ENCODE data around the gene KCNJ5. TPM values are rescaled to one million over a fixed set of nuclear protein-coding genes. Genes with fewer than 3 reads are reported as not detected.

The KCNJ5 gene
- total RNA-seq, 1 donor from 2014 or later = 1.5 TPM

DNA sequence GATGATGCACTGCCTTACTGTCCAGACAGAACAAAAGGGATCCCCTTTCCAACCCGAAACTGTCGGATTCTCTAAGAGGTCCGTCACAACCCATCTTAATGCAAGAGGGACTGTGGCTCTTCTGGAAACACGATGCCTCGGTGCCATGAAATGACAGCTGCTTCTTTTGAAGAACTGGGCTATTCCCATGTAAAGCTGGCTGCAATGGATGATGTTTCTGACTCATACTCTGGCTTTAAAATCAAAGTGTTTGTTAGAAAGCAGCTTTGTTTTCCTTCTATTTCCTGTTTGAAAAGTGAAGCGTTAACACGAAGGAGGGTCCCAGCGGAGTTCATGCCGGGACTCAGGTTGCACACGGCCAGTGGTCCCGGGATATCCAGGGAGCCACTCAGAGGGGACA is 48.4 kb downstream of the KCNJ5 start:
- H3K4me3 ChIP-seq = no peak overlapping the region
- H3K27me3 ChIP-seq = no peaks in the 10 kb centered on the region
- no peak for DNase-seq (ENCODE audit: extremely low spot score in 2 of 2)
- H3K36me3 ChIP-seq = no peaks in the 10 kb centered on the region
- TF ChIP-seq, protein P1, sequence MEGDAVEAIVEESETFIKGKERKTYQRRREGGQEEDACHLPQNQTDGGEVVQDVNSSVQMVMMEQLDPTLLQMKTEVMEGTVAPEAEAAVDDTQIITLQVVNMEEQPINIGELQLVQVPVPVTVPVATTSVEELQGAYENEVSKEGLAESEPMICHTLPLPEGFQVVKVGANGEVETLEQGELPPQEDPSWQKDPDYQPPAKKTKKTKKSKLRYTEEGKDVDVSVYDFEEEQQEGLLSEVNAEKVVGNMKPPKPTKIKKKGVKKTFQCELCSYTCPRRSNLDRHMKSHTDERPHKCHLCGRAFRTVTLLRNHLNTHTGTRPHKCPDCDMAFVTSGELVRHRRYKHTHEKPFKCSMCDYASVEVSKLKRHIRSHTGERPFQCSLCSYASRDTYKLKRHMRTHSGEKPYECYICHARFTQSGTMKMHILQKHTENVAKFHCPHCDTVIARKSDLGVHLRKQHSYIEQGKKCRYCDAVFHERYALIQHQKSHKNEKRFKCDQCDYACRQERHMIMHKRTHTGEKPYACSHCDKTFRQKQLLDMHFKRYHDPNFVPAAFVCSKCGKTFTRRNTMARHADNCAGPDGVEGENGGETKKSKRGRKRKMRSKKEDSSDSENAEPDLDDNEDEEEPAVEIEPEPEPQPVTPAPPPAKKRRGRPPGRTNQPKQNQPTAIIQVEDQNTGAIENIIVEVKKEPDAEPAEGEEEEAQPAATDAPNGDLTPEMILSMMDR (IDR thresholded peaks at IDR 0.05) = no peak
- no peak for TF ChIP-seq POLR2A (IDR thresholded peaks at IDR 0.05)
- no peak for TF ChIP-seq POLR2AphosphoS5 (IDR thresholded peaks at IDR 0.05; ENCODE audit: insufficient read depth in 1 of 2, low read depth in 1 of 2)
- intact Hi-C loops (cut with DNase I) = no loop called here
- no peaks in the 10 kb centered on the region for H3K9me3 ChIP-seq
- H3K27ac ChIP-seq = no peak overlapping the region
- H3K4me1 ChIP-seq = peaks cover 5% of the 10 kb centered on the region

DNA sequence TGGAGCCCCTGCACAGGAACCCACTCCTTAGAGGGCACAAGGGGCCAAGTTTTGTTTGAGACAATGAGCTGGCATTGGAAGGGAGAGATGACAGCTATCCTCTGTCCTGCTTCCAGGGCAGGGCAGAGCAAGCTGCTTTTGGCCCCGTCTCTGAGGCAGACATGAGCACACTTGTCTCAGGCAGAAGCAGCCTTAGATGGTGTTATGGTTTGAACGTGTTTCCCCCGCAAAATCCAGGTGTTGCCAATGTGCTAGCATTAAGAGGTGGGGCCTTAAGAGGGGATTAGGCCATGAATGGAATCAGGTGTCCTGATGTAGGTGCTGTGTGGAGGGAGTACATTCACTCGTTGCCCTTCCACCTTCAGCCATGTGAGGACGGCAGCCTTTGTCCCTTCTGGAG is 49.0 kb downstream of the KCNJ5 start:
- Histone ChIP-seq H3K27me3 (no peaks in the 10 kb centered on the region), H3K27ac (no peak overlapping the region), H3K36me3 (no peaks in the 10 kb centered on the region), H3K4me1 (peaks cover 5% of the 10 kb centered on the region), H3K9me3 (no peaks in the 10 kb centered on the region), H3K4me3 (no peak overlapping the region)
- DNase-seq (ENCODE audit: extremely low spot score in 2 of 2) = no peak
- intact Hi-C loops (cut with DNase I) = no loop called here
- TF ChIP-seq, protein P1 (IDR thresholded peaks at IDR 0.05) = no peak
- TF ChIP-seq POLR2A (IDR thresholded peaks at IDR 0.05) (no peak), POLR2AphosphoS5 (IDR thresholded peaks at IDR 0.05; ENCODE audit: insufficient read depth in 1 of 2, low read depth in 1 of 2) (peak in 1 of 2 donors; percentile 38)

DNA sequence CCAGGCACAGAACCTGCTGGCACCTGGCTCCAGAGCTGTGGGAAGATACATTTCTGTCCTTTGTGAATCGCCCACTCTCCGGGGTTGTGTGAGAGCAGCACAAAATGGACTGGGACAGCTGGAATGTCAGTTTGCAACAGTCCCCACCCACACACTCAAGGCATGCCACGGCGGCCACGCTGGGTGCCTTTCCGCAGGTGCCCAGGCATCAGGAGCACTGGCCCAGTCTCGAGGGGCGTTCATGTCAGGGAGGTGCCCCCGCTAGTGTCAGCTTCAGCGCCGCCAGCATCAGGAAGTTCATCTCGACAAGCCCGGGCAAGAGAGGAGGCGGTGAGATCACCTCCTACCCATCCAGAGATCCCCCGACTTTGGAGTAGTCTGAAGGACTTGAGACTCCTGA is 49.4 kb downstream of the KCNJ5 start:
- peaks cover 5% of the 10 kb centered on the region for H3K4me1 ChIP-seq
- intact Hi-C loops (cut with DNase I) = no loop called here
- DNase-seq (ENCODE audit: extremely low spot score in 2 of 2) = no peak
- H3K36me3 ChIP-seq = no peaks in the 10 kb centered on the region
- TF ChIP-seq, protein P1 (IDR thresholded peaks at IDR 0.05) = no peak
- no peak for TF ChIP-seq POLR2A (IDR thresholded peaks at IDR 0.05)
- TF ChIP-seq POLR2AphosphoS5 (IDR thresholded peaks at IDR 0.05; ENCODE audit: insufficient read depth in 1 of 2, low read depth in 1 of 2) = peak in 1 of 2 donors; percentile 25
- peak overlapping the region; percentile 27 for H3K27ac ChIP-seq
- H3K9me3 ChIP-seq = no peaks in the 10 kb centered on the region
- peak overlapping the region in 1 of 2 donors; percentile 24 for H3K4me3 ChIP-seq
- H3K27me3 ChIP-seq = no peaks in the 10 kb centered on the region

DNA sequence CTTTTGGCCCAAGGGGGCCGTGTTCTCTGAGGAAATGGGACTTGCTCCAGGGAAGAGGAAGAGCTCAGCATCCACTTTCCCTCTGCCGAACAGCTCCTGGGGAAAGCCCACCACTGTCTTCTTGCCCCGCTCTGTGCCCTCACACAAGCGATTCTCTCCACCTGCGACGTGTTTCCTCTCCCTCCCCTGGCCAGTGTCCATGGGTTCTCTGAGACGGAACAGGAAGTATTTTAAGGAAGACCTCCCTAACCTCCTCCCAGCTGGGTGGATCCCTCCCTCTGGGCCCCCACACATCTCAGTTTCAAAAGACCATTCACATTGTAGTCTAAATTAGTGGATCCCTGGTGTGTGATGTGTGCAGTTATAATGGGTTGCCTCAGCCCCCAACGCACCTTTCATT is 50.0 kb downstream of the KCNJ5 start:
- peaks cover 5% of the 10 kb centered on the region for H3K4me1 ChIP-seq
- no peak for TF ChIP-seq POLR2AphosphoS5 (IDR thresholded peaks at IDR 0.05; ENCODE audit: insufficient read depth in 1 of 2, low read depth in 1 of 2)
- TF ChIP-seq, protein P1 (IDR thresholded peaks at IDR 0.05) = no peak
- TF ChIP-seq POLR2A (IDR thresholded peaks at IDR 0.05) = no peak
- H3K27me3 ChIP-seq = no peaks in the 10 kb centered on the region
- H3K4me3 ChIP-seq = peak overlapping the region in 1 of 2 donors; percentile 24
- H3K9me3 ChIP-seq = no peaks in the 10 kb centered on the region
- peak overlapping the region; percentile 27 for H3K27ac ChIP-seq
- H3K36me3 ChIP-seq = no peaks in the 10 kb centered on the region
- no peak for DNase-seq (ENCODE audit: extremely low spot score in 2 of 2)
- intact Hi-C loops (cut with DNase I) = no loop called here

DNA sequence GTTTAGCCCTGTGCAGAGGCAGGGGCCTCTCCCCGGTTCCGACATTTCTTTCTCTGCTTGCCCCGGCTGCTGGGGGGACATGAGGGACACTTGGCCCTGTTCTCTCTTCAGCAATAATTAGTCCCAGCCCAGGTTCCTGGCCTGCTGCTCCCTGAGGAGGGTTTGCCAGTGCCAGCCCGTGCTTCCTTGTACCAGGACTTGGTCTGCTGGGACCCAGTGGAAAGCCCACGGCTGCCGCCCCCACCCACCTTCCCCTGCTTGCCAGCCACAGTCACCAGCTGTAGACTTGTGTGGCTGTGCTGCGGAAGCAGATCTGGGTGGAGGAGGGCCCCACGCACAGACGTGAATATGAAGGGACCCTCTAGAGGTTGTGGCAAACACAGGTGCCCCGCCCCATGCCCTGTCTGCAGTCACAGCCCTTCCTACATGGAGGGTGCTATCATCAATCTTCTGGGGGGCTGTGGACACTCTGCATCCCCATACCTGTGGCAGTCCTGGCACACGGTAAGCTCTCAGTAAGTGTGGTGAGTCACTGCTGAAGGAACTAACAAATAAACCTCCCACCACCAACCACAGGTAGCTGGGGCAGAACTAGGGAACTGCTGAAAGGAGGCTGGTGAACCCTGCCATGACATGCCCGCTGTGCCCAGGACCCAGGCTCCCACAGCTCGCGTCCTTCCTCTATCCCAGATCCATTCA is 50.6 kb downstream of the KCNJ5 start:
- no peak for TF ChIP-seq POLR2A (IDR thresholded peaks at IDR 0.05)
- TF ChIP-seq POLR2AphosphoS5 (IDR thresholded peaks at IDR 0.05; ENCODE audit: insufficient read depth in 1 of 2, low read depth in 1 of 2) = no peak
- TF ChIP-seq, protein P1 (IDR thresholded peaks at IDR 0.05) = no peak
- Histone ChIP-seq H3K27me3 (no peaks in the 10 kb centered on the region), H3K9me3 (no peaks in the 10 kb centered on the region), H3K4me1 (peaks cover 5% of the 10 kb centered on the region), H3K36me3 (no peaks in the 10 kb centered on the region), H3K27ac (peak overlapping the region; percentile 29), H3K4me3 (peak overlapping the region in 1 of 2 donors; percentile 24)
- no peak for DNase-seq (ENCODE audit: extremely low spot score in 2 of 2)
- intact Hi-C loops (cut with DNase I) = no loop called here

All from vagina (tissue), 2 donors.